Upper lobe of left lung (tissue), 4 donors: ENCODE results near the gene RBM28.

Experiments used
- EP300 ChIP-seq, 4 donors: sonication (generic); formaldehyde crosslinking; IDR thresholded peaks; one replicate each; pipeline ENCODE4 v1.5.1; 2017; ENCODE audit warnings: antibody characterized with exemption in 4 of 4, control low read depth in 2 of 4
- POLR2A ChIP-seq, 4 donors: fragments of 450-650 bp; IDR thresholded peaks; one replicate each; pipeline ENCODE4 v1.5.1; 2016 to 2017; ENCODE audit warnings: antibody characterized with exemption in 4 of 4, mild to moderate bottlenecking in 2 of 4
- POLR2AphosphoS5 ChIP-seq, 2 donors: sonication (generic); formaldehyde crosslinking; IDR thresholded peaks; one replicate each; pipeline ENCODE4 v1.5.1; 2017; ENCODE audit warnings: antibody characterized with exemption in 2 of 2
- TF ChIP-seq, protein P1 (sequence below), 6 experiments: fragments of 450-650 bp in 4 of 6; fragments of 200-600 bp in 2 of 6; sonication (generic) in 2 of 6; IDR thresholded peaks; one replicate each; pipeline ENCODE4 v1.5.1; 2016 to 2019; ENCODE audit warnings: antibody characterized with exemption in 6 of 6

DNA sequence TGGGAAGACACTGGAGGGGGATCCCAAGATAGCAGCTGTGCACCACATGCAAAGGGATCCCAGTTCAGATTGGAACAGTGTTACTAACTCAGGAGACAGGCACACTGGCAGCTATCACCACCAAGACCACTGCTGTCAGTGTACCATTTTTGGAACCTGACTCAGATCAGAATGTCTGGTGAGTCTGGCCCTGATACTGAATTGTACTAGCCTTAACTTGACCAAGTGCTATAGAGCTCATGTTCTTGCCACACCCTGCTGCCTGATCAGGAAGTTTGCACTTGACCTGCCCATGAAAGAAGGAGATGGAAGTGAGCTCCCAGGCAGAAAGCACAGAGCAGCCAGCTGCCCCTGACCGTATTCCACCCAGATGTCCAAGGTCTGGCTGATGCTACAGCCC, 22.6 kb upstream of the RBM28 start:
- TF ChIP-seq, protein P1, sequence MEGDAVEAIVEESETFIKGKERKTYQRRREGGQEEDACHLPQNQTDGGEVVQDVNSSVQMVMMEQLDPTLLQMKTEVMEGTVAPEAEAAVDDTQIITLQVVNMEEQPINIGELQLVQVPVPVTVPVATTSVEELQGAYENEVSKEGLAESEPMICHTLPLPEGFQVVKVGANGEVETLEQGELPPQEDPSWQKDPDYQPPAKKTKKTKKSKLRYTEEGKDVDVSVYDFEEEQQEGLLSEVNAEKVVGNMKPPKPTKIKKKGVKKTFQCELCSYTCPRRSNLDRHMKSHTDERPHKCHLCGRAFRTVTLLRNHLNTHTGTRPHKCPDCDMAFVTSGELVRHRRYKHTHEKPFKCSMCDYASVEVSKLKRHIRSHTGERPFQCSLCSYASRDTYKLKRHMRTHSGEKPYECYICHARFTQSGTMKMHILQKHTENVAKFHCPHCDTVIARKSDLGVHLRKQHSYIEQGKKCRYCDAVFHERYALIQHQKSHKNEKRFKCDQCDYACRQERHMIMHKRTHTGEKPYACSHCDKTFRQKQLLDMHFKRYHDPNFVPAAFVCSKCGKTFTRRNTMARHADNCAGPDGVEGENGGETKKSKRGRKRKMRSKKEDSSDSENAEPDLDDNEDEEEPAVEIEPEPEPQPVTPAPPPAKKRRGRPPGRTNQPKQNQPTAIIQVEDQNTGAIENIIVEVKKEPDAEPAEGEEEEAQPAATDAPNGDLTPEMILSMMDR (IDR thresholded peaks at IDR 0.05), result no peak
- no peak for TF ChIP-seq POLR2A (IDR thresholded peaks at IDR 0.05)
- no peak for TF ChIP-seq POLR2AphosphoS5 (IDR thresholded peaks at IDR 0.05)
- no peak for TF ChIP-seq EP300 (IDR thresholded peaks at IDR 0.05)
